IMR-90 (cell line): ENCODE data around the gene HERC3. TPM values are rescaled to one million over a fixed set of nuclear protein-coding genes. Genes with fewer than 3 reads are reported as not detected.

Source experiments
- ATAC-seq: fragments of 200-7000 bp; cut with Tn5 transposase; 2 replicates; pipeline ENCODE4 v1.9.1; 2020; ENCODE audit warnings: low read depth, mild to moderate bottlenecking, moderate library complexity
- BruUV-seq: library from RNA; stranded (reverse); fragments of 400-500 nt; replicated peaks from 2 replicates; lab custom pipeline; 2021; lab: Mats Ljungman, UMichigan
- CTCF ChIA-PET: fragments of 300-600 bp; formaldehyde crosslinking; extraction: SDS; loops from one replicate; lab custom pipeline; 2021; ENCODE audit warnings: antibody characterized with exemption; lab: Yijun Ruan, JAX
- POLR2A ChIA-PET: fragments of 300-600 bp; sonication (Branson Sonifier 250); formaldehyde crosslinking; loops from one replicate; lab custom pipeline; 2022; ENCODE audit warnings: antibody characterized with exemption; ENCODE audit not compliant: unreplicated experiment; lab: Charles Lee
- DNase-seq: peaks from one replicate; pipeline ENCODE4 v3.0.0; 2013
- H2AFZ ChIP-seq: replicated peaks from 2 replicates; pipeline ENCODE3; 2013; ENCODE audit warnings: low read length, mild to moderate bottlenecking; ENCODE audit not compliant: poor library complexity
- H2AK5ac ChIP-seq: 2 replicates; pipeline ENCODE4 v1.6.1; 2013; ENCODE audit warnings: low read depth, low read length, inconsistent platforms
- H2AK9ac ChIP-seq: replicated peaks from 2 replicates; pipeline ENCODE3; 2013; ENCODE audit warnings: mild to moderate bottlenecking, low read depth, low read length, moderate library complexity; ENCODE audit not compliant: poor library complexity
- H2BK120ac ChIP-seq: 2 replicates; pipeline ENCODE4 v1.6.1; 2013; ENCODE audit warnings: low read depth, low read length, inconsistent platforms
- H2BK15ac ChIP-seq: 3 replicates; pipeline ENCODE4 v1.6.1; 2013; ENCODE audit warnings: low read depth, low read length, inconsistent platforms
- H2BK20ac ChIP-seq: 2 replicates; pipeline ENCODE4 v1.6.1; 2013; ENCODE audit warnings: low read depth, mild to moderate bottlenecking, inconsistent platforms, low read length, moderate library complexity
- H2BK5ac ChIP-seq: 2 replicates; pipeline ENCODE4 v1.6.1; 2013; ENCODE audit warnings: mild to moderate bottlenecking, low read depth, low read length, inconsistent platforms; ENCODE audit not compliant: poor library complexity, severe bottlenecking
- H3K14ac ChIP-seq: replicated peaks from 2 replicates; pipeline ENCODE4 v1.6.1; 2013; ENCODE audit warnings: low read depth, low read length, inconsistent platforms
- H3K18ac ChIP-seq: 2 replicates; pipeline ENCODE4 v1.6.1; 2013; ENCODE audit warnings: low read depth, low read length, control low read depth
- H3K23ac ChIP-seq: 2 replicates; pipeline ENCODE4 v1.6.1; 2013; ENCODE audit warnings: low read depth, low read length, inconsistent platforms
- H3K27ac ChIP-seq: 2 replicates; pipeline ENCODE4 v1.5.1; 2013; ENCODE audit warnings: mild to moderate bottlenecking, control low read depth, low read length; ENCODE audit not compliant: insufficient read depth
- H3K27me3 ChIP-seq: 2 replicates; pipeline ENCODE4 v1.6.1; 2013; ENCODE audit warnings: low read length; ENCODE audit not compliant: control insufficient read depth, insufficient read depth
- H3K36me3 ChIP-seq: 2 replicates; pipeline ENCODE4 v1.6.1; 2013; ENCODE audit warnings: low read length, mixed read lengths; ENCODE audit not compliant: control insufficient read depth, insufficient read depth
- H3K4ac ChIP-seq: 2 replicates; pipeline ENCODE4 v1.6.1; 2013; ENCODE audit warnings: low read depth, low read length, inconsistent platforms
- H3K4me1 ChIP-seq: 2 replicates; pipeline ENCODE4 v1.6.1; 2013; ENCODE audit warnings: low read length, mixed read lengths; ENCODE audit not compliant: control insufficient read depth, insufficient read depth
- H3K4me2 ChIP-seq: 2 replicates; pipeline ENCODE4 v1.6.1; 2013; ENCODE audit warnings: low read depth, mild to moderate bottlenecking, control low read depth, low read length, moderate library complexity
- H3K4me3 ChIP-seq: 2 replicates; pipeline ENCODE4 v1.5.1; 2013; ENCODE audit warnings: low read depth, mild to moderate bottlenecking, control low read depth, low read length, moderate library complexity; ENCODE audit not compliant: insufficient read depth
- H3K56ac ChIP-seq: 2 replicates; pipeline ENCODE4 v1.6.1; 2013; ENCODE audit warnings: low read length, inconsistent platforms; ENCODE audit not compliant: insufficient read depth; ENCODE audit errors: extremely low read depth
- H3K79me1 ChIP-seq, 2 experiments: 2 replicates each; pipeline ENCODE4 v1.6.1; 2013; ENCODE audit warnings: low read length in 2 of 2, inconsistent platforms in 1 of 2, low read depth in 1 of 2
- H3K9ac ChIP-seq: 2 replicates; pipeline ENCODE4 v1.6.1; 2013; ENCODE audit warnings: low read depth, low read length, control low read depth
- H3K9me1 ChIP-seq: 2 replicates; pipeline ENCODE4 v1.6.1; 2013; ENCODE audit warnings: low read length, inconsistent platforms; ENCODE audit not compliant: insufficient read depth
- H3K9me3 ChIP-seq: 2 replicates; pipeline ENCODE4 v1.6.1; 2013; ENCODE audit warnings: low read length; ENCODE audit not compliant: control insufficient read depth, insufficient read depth
- H4K20me1 ChIP-seq: 2 replicates; pipeline ENCODE4 v1.6.1; 2013; ENCODE audit warnings: low read length, inconsistent platforms; ENCODE audit not compliant: insufficient read depth
- H4K5ac ChIP-seq: 2 replicates; pipeline ENCODE4 v1.6.1; 2013; ENCODE audit warnings: mild to moderate bottlenecking, low read depth, low read length, control low read depth
- H4K8ac ChIP-seq, 2 experiments: 2 replicates each; pipeline ENCODE4 v1.6.1; 2013; ENCODE audit warnings: low read depth in 2 of 2, low read length in 2 of 2, control low read depth in 1 of 2, inconsistent platforms in 1 of 2
- H4K91ac ChIP-seq: 2 replicates; pipeline ENCODE4 v1.6.1; 2013; ENCODE audit warnings: low read depth, low read length, inconsistent platforms; ENCODE audit not compliant: insufficient read depth
- BHLHE40 ChIP-seq: fragments of 150-350 bp; IDR thresholded peaks from 2 replicates; pipeline ENCODE4 v1.6.1; 2016; ENCODE audit warnings: mild to moderate bottlenecking, low read depth, low read length
- CEBPB ChIP-seq: IDR thresholded peaks from 2 replicates; pipeline ENCODE4 v1.6.1; 2012; ENCODE audit warnings: low read depth, low read length, improper control_type of control experiment
- ELK1 ChIP-seq: fragments of 150-350 bp; IDR thresholded peaks from 2 replicates; pipeline ENCODE4 v1.6.1; 2016; ENCODE audit warnings: low read depth, mild to moderate bottlenecking, low read length, moderate library complexity, borderline replicate concordance
- FOS ChIP-seq: fragments of 150-350 bp; IDR thresholded peaks from 2 replicates; pipeline ENCODE4 v1.6.1; 2016; ENCODE audit warnings: low read depth, low read length
- MAFK ChIP-seq: IDR thresholded peaks from 2 replicates; pipeline ENCODE4 v1.6.1; 2012; ENCODE audit warnings: low read depth, low read length, improper control_type of control experiment
- MAZ ChIP-seq: IDR thresholded peaks from 2 replicates; pipeline ENCODE4 v1.6.1; 2012; ENCODE audit warnings: low read depth, mild to moderate bottlenecking, low read length, improper control_type of control experiment, moderate library complexity, borderline replicate concordance
- MXI1 ChIP-seq: IDR thresholded peaks from 2 replicates; pipeline ENCODE4 v1.6.1; 2012; ENCODE audit warnings: low read depth, mild to moderate bottlenecking, low read length, moderate library complexity, borderline replicate concordance
- NFE2L2 ChIP-seq: fragments of 150-350 bp; IDR thresholded peaks from 2 replicates; pipeline ENCODE4 v1.6.1; 2016; ENCODE audit warnings: low read depth, mild to moderate bottlenecking, low read length
- POLR2A ChIP-seq: IDR thresholded peaks from 2 replicates; pipeline ENCODE4 v1.6.1; 2012; ENCODE audit warnings: mild to moderate bottlenecking, low read depth, low read length
- RFX5 ChIP-seq: IDR thresholded peaks from 2 replicates; pipeline ENCODE4 v1.8.0; 2012; ENCODE audit warnings: low read depth, mild to moderate bottlenecking, low read length, moderate library complexity
- WGBS, 2 experiments: methylation state at CpG; one replicate each; pipeline versions ENCODE4 v1.1.5 to v1.1.7; 2013; ENCODE audit warnings: missing lambda C conversion rate in 2 of 2; ENCODE audit not compliant: insufficient read length in 1 of 2; ENCODE audit errors: extremely low coverage in 2 of 2; 5-methylcytosine and 5-hydroxymethylcytosine counted together
- dilution Hi-C: fragments of 300-500 bp; cut with HindIII; formaldehyde crosslinking; loops from one replicate; pipeline ENCODE4 v1.14.3; 2018; ENCODE audit warnings: low sequenced_read_pairs; ENCODE audit not compliant: unreplicated experiment
- in situ Hi-C: fragments of 300-500 bp; cut with MboI; formaldehyde crosslinking; loops from 3 replicates; pipeline ENCODE4 v1.14.3; 2019; ENCODE audit warnings: low sequenced_read_pairs, inconsistent platforms, mixed read lengths
- intact Hi-C: fragments of 100-400 bp; cut with micrococcal nuclease; formaldehyde crosslinking; loops from 2 replicates; pipeline ENCODE4 v1.10.0; 2022
- polyA plus RNA-seq, 3 experiments: library from polyadenylated mRNA; depleted of rRNA; stranded (reverse); fragments of >200 nt; gene quantifications; 2 replicates each; pipeline ENCODE4 v1.2.3, GENCODE V29; 2012; ENCODE audit warnings: low replicate concordance in 1 of 3
- total RNA-seq: library from RNA; depleted of rRNA; stranded (reverse); fragments of >200 nt; gene quantifications from 2 replicates; pipeline ENCODE4 v1.2.3, GENCODE V29; 2012
- TF ChIP-seq, protein P1 (sequence below): fragments of 150-350 bp; IDR thresholded peaks from 2 replicates; pipeline ENCODE4 v1.6.1; 2017; ENCODE audit warnings: mild to moderate bottlenecking, antibody characterized with exemption, low read length, low read depth

The HERC3 gene
- total and polyA plus RNA-seq, 2 of the 4 experiments (the other 2 are of a cell fraction) = 8.9 to 9.5 TPM

DNA sequence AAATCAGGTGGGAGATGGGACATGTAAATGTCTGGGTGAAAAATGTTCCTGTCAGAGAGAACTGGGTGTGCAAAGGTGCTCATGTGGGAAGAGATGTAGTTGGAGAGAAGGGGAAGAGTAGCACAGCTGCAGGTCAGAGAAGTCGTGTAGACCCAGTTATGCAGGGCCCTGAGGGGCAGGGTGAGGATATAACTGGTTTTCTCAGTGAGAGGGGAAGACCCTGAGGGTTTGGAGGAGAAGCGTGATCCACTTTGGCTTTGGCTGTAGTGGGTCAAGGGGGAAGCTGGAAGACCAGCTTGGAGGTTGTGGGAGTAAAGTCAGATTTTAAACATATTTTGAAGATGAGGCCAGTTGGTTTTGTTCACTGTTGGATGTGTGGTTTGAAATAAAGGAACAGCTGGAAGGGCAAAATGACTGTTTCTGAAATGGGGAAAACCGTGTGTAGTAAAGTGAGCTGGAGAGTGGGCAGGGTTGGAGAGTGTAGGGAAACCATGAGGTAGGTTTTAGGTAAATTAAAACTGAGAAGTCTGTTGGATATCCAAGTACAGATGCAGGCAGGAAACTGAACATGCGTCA, 61.2 kb downstream of the HERC3 start:
- H2BK15ac ChIP-seq = no peak overlapping the region
- H3K9me3 ChIP-seq = no peaks in the 10 kb centered on the region
- no peaks in the 10 kb centered on the region; the same call in 1 of the 2 replicates for H3K4me1 ChIP-seq
- no peak overlapping the region; the same call in 1 of the 2 replicates for H3K14ac ChIP-seq
- CTCF ChIA-PET = no interaction called here
- BruUV-seq = no TSS peak
- TF ChIP-seq MAFK (no peak), BHLHE40 (no peak), NFE2L2 (no peak), ELK1 (no peak), FOS (no peak), MAZ (no peak), POLR2A (no peak), CEBPB (no peak), MXI1 (no peak), RFX5 (no peak)
- TF ChIP-seq, protein P1, sequence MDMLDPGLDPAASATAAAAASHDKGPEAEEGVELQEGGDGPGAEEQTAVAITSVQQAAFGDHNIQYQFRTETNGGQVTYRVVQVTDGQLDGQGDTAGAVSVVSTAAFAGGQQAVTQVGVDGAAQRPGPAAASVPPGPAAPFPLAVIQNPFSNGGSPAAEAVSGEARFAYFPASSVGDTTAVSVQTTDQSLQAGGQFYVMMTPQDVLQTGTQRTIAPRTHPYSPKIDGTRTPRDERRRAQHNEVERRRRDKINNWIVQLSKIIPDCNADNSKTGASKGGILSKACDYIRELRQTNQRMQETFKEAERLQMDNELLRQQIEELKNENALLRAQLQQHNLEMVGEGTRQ = no peak
- H2AK9ac ChIP-seq = no peak overlapping the region
- POLR2A ChIA-PET = no interaction called here
- H3K27me3 ChIP-seq = no peaks in the 10 kb centered on the region
- H3K9me1 ChIP-seq = peaks cover 11% of the 10 kb centered on the region; the same call in 1 of the 2 replicates
- DNase-seq (peak; percentile 19), ATAC-seq (no peak)
- no peak overlapping the region for H2AFZ ChIP-seq
- H2BK5ac ChIP-seq = no peak overlapping the region
- no peak overlapping the region for H3K9ac ChIP-seq
- H3K56ac ChIP-seq = no peak overlapping the region
- no peak overlapping the region for H4K8ac ChIP-seq
- no peak overlapping the region for H2BK120ac ChIP-seq
- no peak overlapping the region for H4K91ac ChIP-seq
- peak overlapping the region; percentile 2; the same call in 1 of the 2 replicates for H2AK5ac ChIP-seq
- no peak overlapping the region for H3K4me3 ChIP-seq
- in situ Hi-C loops = no loop called here
- H3K23ac ChIP-seq = 0 out of 2 replicates have a peak overlapping the region, but pooled peaks have one; percentile 49
- H4K20me1 ChIP-seq = no peaks in the 10 kb centered on the region
- H4K5ac ChIP-seq = no peak overlapping the region
- peaks cover 0 to 13% of the 10 kb centered on the region in 2 experiments; a peak in 2 of 4 replicates for H3K79me1 ChIP-seq
- H2BK20ac ChIP-seq = no peak overlapping the region
- H3K36me3 ChIP-seq = peaks cover 4% of the 10 kb centered on the region
- WGBS, 2 experiments = 75% methylated on average over 2 of the region's 4 CpGs; no CpG with 5 or more reads in 1 of the 2 experiments
- no peak overlapping the region for H3K18ac ChIP-seq
- dilution Hi-C loops = no loop called here
- no peak overlapping the region for H3K4ac ChIP-seq
- no peak overlapping the region for H3K27ac ChIP-seq
- intact Hi-C loops = no loop called here
- no peak overlapping the region for H3K4me2 ChIP-seq
